Ishikawa (cell line): Measurements from ENCODE around the gene MRPL53.

ENCODE experiments used
- CEBPB ChIP-seq: IDR thresholded peaks from 2 replicates; pipeline ENCODE4 v1.6.1; 2012
- CREB1 ChIP-seq: IDR thresholded peaks from 2 replicates; pipeline ENCODE4 v1.6.1; 2012; ENCODE audit warnings: low read depth
- EGR1 ChIP-seq: IDR thresholded peaks from 2 replicates; pipeline ENCODE4 v1.6.1; 2012
- EP300 ChIP-seq: IDR thresholded peaks from 2 replicates; pipeline ENCODE4 v1.6.1; 2012; ENCODE audit warnings: borderline replicate concordance
- FOXM1 ChIP-seq: IDR thresholded peaks from 2 replicates; pipeline ENCODE4 v1.6.1; 2012; ENCODE audit warnings: low read depth, borderline replicate concordance
- MAX ChIP-seq: IDR thresholded peaks from 2 replicates; pipeline ENCODE4 v1.6.1; 2012
- NFIC ChIP-seq: IDR thresholded peaks from 2 replicates; pipeline ENCODE4 v1.6.1; 2012
- RAD21 ChIP-seq: IDR thresholded peaks from 2 replicates; pipeline ENCODE4 v1.6.1; 2012; ENCODE audit warnings: low read depth
- REST ChIP-seq: IDR thresholded peaks from 2 replicates; pipeline ENCODE4 v1.6.1; 2012; ENCODE audit warnings: low read depth, mild to moderate bottlenecking
- TAF1 ChIP-seq: IDR thresholded peaks from 2 replicates; pipeline ENCODE4 v1.6.1; 2012; ENCODE audit warnings: low read depth, mild to moderate bottlenecking
- TCF12 ChIP-seq: IDR thresholded peaks from 2 replicates; pipeline ENCODE4 v1.6.1; 2012; ENCODE audit warnings: low read depth
- TEAD4 ChIP-seq: IDR thresholded peaks from 2 replicates; pipeline ENCODE4 v1.6.1; 2012
- USF1 ChIP-seq: IDR thresholded peaks from 2 replicates; pipeline ENCODE4 v1.6.1; 2012
- YY1 ChIP-seq: IDR thresholded peaks from 2 replicates; pipeline ENCODE4 v1.6.1; 2012; ENCODE audit warnings: low read depth
- ZBTB7A ChIP-seq: IDR thresholded peaks from 2 replicates; pipeline ENCODE4 v1.6.1; 2012; ENCODE audit warnings: low read depth

Gene MRPL53

GRCh38 chr2:74502720-74503505 lies 30.4 kb upstream of the MRPL53 start:
- no peak for TF ChIP-seq FOXM1
- peak; percentile 39; the same call in 1 of the 2 replicates for TF ChIP-seq TCF12
- TF ChIP-seq EP300 = peak; percentile 37; the same call in 1 of the 2 replicates
- TF ChIP-seq REST = no peak
- peak; percentile 65 for TF ChIP-seq USF1
- peak; percentile 58; the same call in 1 of the 2 replicates for TF ChIP-seq TAF1
- TF ChIP-seq TEAD4 = no peak
- TF ChIP-seq ZBTB7A = peak; percentile 96
- no peak for TF ChIP-seq YY1
- no peak for TF ChIP-seq CEBPB
- peak; percentile 31; the same call in 1 of the 2 replicates for TF ChIP-seq RAD21
- TF ChIP-seq CREB1 = no peak
- peak; percentile 14; the same call in 1 of the 2 replicates for TF ChIP-seq EGR1
- peak; percentile 15; the same call in 1 of the 2 replicates for TF ChIP-seq NFIC
- peak; percentile 74 for TF ChIP-seq MAX

- TF ChIP-seq CEBPB = no peak
- no peak for TF ChIP-seq FOXM1
- no peak for TF ChIP-seq RAD21
- no peak for TF ChIP-seq EGR1
- TF ChIP-seq TAF1 = no peak
- no peak for TF ChIP-seq REST
- TF ChIP-seq TEAD4 = no peak
- TF ChIP-seq YY1 = no peak
- TF ChIP-seq ZBTB7A = no peak
- TF ChIP-seq MAX = no peak
Measured at GRCh38 chr2:74502147-74502719, 29.8 kb upstream of the MRPL53 start.

- TF ChIP-seq REST (peak; percentile 49), MAX (no peak)
Measured at GRCh38 chr2:74501335-74502071, 29.0 kb upstream of the MRPL53 start.

- no peak for TF ChIP-seq TAF1
- TF ChIP-seq REST = no peak
Measured at GRCh38 chr2:74500578-74500946, 28.1 kb upstream of the MRPL53 start.
